Liver (tissue), 3 donors: ENCODE results near the gene TNFAIP8.

ENCODE experiments used
- FOXA1 ChIP-seq: IDR thresholded peaks from 2 replicates; pipeline ENCODE4 v1.6.1; 2016; ENCODE audit warnings: antibody characterized with exemption
- GABPA ChIP-seq, 2 donors: IDR thresholded peaks in 1 of 2; conservative IDR thresholded peaks in 1 of 2; 2 replicates each; pipeline ENCODE4 v1.6.1; 2016; ENCODE audit warnings: antibody characterized with exemption in 2 of 2, mild to moderate bottlenecking in 1 of 2, moderate library complexity in 1 of 2
- JUND ChIP-seq, 2 donors: IDR thresholded peaks; 2 replicates each; pipeline ENCODE4 v1.6.1; 2016; ENCODE audit warnings: antibody characterized with exemption in 2 of 2
- TAF1 ChIP-seq: conservative IDR thresholded peaks from 2 replicates; pipeline ENCODE4 v1.6.1; 2016; ENCODE audit warnings: antibody characterized with exemption, mild to moderate bottlenecking
- YY1 ChIP-seq: IDR thresholded peaks from 2 replicates; pipeline ENCODE4 v1.6.1; 2016; ENCODE audit warnings: antibody characterized with exemption, mild to moderate bottlenecking
- TF ChIP-seq, protein P1 (sequence below): fragments of 150-350 bp; IDR thresholded peaks from 2 replicates; pipeline ENCODE4 v1.5.1; 2017; ENCODE audit warnings: improper control_type of control experiment, low read depth, low read length; ENCODE audit not compliant: missing input control
- TF ChIP-seq, protein P2 (sequence below): IDR thresholded peaks from 2 replicates; pipeline ENCODE4 v1.6.1; 2016; ENCODE audit warnings: antibody characterized with exemption, mild to moderate bottlenecking
- TF ChIP-seq, protein P3 (sequence below): IDR thresholded peaks from 2 replicates; pipeline ENCODE4 v1.6.1; 2016; ENCODE audit warnings: antibody characterized with exemption
- TF ChIP-seq, protein P4 (sequence below): IDR thresholded peaks from 2 replicates; pipeline ENCODE4 v1.6.1; 2016; ENCODE audit warnings: antibody characterized with exemption
- donor health status: healthy.
- donor health status: healthy.

DNA sequence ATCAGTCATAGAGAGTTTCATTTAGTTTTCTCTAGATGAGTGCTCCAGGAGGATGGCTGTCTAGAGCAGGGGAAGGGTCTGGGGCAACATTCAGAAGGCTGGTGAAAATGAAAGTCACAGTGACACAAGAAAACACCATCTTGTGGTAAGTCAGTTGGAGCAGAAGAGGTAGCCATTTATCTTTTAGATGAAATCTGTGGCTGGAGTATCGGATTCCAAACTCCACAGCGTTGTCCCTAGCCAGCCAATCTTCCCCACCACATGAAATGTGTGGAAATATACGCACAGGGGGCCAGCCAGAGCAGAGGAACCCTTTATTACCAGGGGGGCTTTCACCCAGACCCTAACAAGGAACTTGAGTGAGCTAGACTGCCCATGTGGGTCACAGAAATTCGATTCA is 15.9 kb upstream of the TNFAIP8 start:
- TF ChIP-seq, protein P1, sequence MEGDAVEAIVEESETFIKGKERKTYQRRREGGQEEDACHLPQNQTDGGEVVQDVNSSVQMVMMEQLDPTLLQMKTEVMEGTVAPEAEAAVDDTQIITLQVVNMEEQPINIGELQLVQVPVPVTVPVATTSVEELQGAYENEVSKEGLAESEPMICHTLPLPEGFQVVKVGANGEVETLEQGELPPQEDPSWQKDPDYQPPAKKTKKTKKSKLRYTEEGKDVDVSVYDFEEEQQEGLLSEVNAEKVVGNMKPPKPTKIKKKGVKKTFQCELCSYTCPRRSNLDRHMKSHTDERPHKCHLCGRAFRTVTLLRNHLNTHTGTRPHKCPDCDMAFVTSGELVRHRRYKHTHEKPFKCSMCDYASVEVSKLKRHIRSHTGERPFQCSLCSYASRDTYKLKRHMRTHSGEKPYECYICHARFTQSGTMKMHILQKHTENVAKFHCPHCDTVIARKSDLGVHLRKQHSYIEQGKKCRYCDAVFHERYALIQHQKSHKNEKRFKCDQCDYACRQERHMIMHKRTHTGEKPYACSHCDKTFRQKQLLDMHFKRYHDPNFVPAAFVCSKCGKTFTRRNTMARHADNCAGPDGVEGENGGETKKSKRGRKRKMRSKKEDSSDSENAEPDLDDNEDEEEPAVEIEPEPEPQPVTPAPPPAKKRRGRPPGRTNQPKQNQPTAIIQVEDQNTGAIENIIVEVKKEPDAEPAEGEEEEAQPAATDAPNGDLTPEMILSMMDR, result no peak
- TF ChIP-seq, protein P2, sequence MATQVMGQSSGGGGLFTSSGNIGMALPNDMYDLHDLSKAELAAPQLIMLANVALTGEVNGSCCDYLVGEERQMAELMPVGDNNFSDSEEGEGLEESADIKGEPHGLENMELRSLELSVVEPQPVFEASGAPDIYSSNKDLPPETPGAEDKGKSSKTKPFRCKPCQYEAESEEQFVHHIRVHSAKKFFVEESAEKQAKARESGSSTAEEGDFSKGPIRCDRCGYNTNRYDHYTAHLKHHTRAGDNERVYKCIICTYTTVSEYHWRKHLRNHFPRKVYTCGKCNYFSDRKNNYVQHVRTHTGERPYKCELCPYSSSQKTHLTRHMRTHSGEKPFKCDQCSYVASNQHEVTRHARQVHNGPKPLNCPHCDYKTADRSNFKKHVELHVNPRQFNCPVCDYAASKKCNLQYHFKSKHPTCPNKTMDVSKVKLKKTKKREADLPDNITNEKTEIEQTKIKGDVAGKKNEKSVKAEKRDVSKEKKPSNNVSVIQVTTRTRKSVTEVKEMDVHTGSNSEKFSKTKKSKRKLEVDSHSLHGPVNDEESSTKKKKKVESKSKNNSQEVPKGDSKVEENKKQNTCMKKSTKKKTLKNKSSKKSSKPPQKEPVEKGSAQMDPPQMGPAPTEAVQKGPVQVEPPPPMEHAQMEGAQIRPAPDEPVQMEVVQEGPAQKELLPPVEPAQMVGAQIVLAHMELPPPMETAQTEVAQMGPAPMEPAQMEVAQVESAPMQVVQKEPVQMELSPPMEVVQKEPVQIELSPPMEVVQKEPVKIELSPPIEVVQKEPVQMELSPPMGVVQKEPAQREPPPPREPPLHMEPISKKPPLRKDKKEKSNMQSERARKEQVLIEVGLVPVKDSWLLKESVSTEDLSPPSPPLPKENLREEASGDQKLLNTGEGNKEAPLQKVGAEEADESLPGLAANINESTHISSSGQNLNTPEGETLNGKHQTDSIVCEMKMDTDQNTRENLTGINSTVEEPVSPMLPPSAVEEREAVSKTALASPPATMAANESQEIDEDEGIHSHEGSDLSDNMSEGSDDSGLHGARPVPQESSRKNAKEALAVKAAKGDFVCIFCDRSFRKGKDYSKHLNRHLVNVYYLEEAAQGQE, result no peak
- TF ChIP-seq, protein P3, sequence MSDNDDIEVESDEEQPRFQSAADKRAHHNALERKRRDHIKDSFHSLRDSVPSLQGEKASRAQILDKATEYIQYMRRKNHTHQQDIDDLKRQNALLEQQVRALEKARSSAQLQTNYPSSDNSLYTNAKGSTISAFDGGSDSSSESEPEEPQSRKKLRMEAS, result no peak
- TF ChIP-seq, protein P4, sequence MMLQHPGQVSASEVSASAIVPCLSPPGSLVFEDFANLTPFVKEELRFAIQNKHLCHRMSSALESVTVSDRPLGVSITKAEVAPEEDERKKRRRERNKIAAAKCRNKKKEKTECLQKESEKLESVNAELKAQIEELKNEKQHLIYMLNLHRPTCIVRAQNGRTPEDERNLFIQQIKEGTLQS, result no peak
- TF ChIP-seq JUND (IDR thresholded peaks at IDR 0.05), result no peak
- TF ChIP-seq GABPA (IDR thresholded peaks at IDR 0.05 in 1 of 2, conservative IDR thresholded peaks at IDR 0.05 in 1 of 2), result no peak
- no peak for TF ChIP-seq YY1
- no peak for TF ChIP-seq FOXA1
- no peak for TF ChIP-seq TAF1
